Duodenal mucosa (tissue), 2 donors: ENCODE measurements around the gene DHX29.
"Not testable (repeated sequence)": the region's sequence is repeated elsewhere in the genome, so short reads cannot be mapped to it uniquely, and the experiment has no call there.

Source experiments
- H3K27ac ChIP-seq: one replicate; pipeline ENCODE4 v1.7.0; 2013; ENCODE audit warnings: low read depth, low read length
- H3K27me3 ChIP-seq, 2 donors: one replicate each; pipeline ENCODE4 v1.7.0; 2013; ENCODE audit warnings: low read length in 2 of 2, control low read depth in 1 of 2; ENCODE audit not compliant: insufficient read depth in 2 of 2, control insufficient read depth in 1 of 2
- H3K36me3 ChIP-seq, 2 donors: one replicate each; pipeline ENCODE4 v1.7.0; 2013; ENCODE audit warnings: low read length in 2 of 2, control low read depth in 1 of 2; ENCODE audit not compliant: insufficient read depth in 2 of 2, control insufficient read depth in 1 of 2
- H3K4me1 ChIP-seq, 2 donors: one replicate each; pipeline ENCODE4 v1.7.0; 2013; ENCODE audit warnings: low read length in 2 of 2, control low read depth in 1 of 2; ENCODE audit not compliant: insufficient read depth in 2 of 2, control insufficient read depth in 1 of 2
- H3K4me3 ChIP-seq, 2 donors: one replicate each; pipeline ENCODE4 v1.7.0; 2013; ENCODE audit warnings: low read length in 2 of 2, low read depth in 1 of 2
- H3K9ac ChIP-seq, 2 donors: one replicate each; pipeline ENCODE4 v1.7.0; 2013; ENCODE audit warnings: low read length in 2 of 2, low read depth in 1 of 2
- H3K9me3 ChIP-seq, 2 donors: one replicate each; pipeline ENCODE4 v1.7.0; 2013; ENCODE audit warnings: low read length in 2 of 2, control low read depth in 1 of 2; ENCODE audit not compliant: control insufficient read depth in 1 of 2

Gene DHX29

DNA sequence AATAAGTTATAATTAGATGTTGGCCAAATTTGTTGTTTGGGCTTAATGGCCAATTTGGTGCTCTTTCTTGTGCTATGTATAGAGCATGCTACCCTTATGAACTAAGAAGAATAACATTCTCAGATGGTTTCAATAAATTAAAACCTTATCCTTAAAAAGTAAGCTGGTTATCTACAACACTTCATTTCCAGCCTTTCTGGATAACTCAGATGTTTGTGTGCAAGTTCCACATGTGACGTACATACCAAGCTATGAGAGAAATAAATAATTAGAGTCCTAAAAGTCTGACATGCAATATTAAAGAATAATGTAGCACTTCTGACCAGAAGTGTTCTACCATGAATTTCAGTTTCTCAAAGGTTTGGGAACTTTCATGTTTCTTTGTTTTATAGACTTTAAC lies 12.0 kb upstream of the DHX29 start:
- Histone ChIP-seq H3K36me3 (peaks cover 3 to 4% of the 10 kb centered on the region in 2 donors), H3K9me3 (no peaks in the 10 kb centered on the region), H3K9ac (no peak overlapping the region), H3K4me1 (peaks cover 3 to 4% of the 10 kb centered on the region in 2 donors), H3K27me3 (no peaks in the 10 kb centered on the region), H3K4me3 (no peak overlapping the region), H3K27ac (no peak overlapping the region)

DNA sequence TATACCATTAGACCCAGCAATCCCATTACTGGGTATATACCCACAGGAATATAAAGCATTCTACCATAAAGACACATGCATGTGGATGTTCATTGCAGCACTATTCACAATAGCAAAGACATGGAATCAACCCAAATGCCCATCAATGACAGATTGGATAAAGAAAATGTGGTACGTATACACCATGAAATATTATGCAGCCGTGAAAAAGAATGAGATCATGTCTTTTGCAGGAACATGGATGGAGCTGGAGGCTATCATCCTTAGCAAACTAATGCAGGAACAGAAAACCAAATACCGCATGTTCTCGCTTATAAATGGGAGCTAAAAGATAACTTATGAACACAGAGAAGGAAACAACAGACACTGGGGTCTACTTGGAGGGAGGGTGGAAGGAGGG lies 10.7 kb upstream of the DHX29 start:
- peaks cover 9 to 14% of the 10 kb centered on the region in 2 donors for H3K4me1 ChIP-seq
- not testable (repeated sequence) for H3K27me3 ChIP-seq, H3K9ac ChIP-seq, H3K36me3 ChIP-seq, H3K4me3 ChIP-seq, H3K9me3 ChIP-seq, H3K27ac ChIP-seq

- Histone ChIP-seq H3K27ac (no peak overlapping the region), H3K36me3 (no peaks in the 10 kb centered on the region), H3K9me3 (no peaks in the 10 kb centered on the region), H3K27me3 (no peaks in the 10 kb centered on the region), H3K4me3 (no peak overlapping the region), H3K9ac (no peak overlapping the region), H3K4me1 (peaks cover 9 to 14% of the 10 kb centered on the region in 2 donors)
These were observed 9.3 kb upstream of the DHX29 start for GRCh38 chr5:55316837-55317236.

- peaks cover 9 to 14% of the 10 kb centered on the region in 2 donors for H3K4me1 ChIP-seq
- no peak overlapping the region for H3K4me3 ChIP-seq
- no peaks in the 10 kb centered on the region for H3K27me3 ChIP-seq
- H3K9me3 ChIP-seq: no peaks in the 10 kb centered on the region
- H3K27ac ChIP-seq: no peak overlapping the region
- H3K9ac ChIP-seq: no peak overlapping the region
- no peaks in the 10 kb centered on the region for H3K36me3 ChIP-seq
These were observed 8.8 kb upstream of the DHX29 start for GRCh38 chr5:55316289-55316688.

GRCh38 chr5:55313870-55314617 lies 6.5 kb upstream of the DHX29 start:
- H3K36me3 ChIP-seq: no peaks in the 10 kb centered on the region
- H3K27ac ChIP-seq: no peak overlapping the region
- H3K9ac ChIP-seq: no peak overlapping the region
- H3K9me3 ChIP-seq: no peaks in the 10 kb centered on the region
- peaks cover 21 to 25% of the 10 kb centered on the region in 2 donors for H3K4me1 ChIP-seq
- H3K4me3 ChIP-seq: no peak overlapping the region
- no peaks in the 10 kb centered on the region for H3K27me3 ChIP-seq

DNA sequence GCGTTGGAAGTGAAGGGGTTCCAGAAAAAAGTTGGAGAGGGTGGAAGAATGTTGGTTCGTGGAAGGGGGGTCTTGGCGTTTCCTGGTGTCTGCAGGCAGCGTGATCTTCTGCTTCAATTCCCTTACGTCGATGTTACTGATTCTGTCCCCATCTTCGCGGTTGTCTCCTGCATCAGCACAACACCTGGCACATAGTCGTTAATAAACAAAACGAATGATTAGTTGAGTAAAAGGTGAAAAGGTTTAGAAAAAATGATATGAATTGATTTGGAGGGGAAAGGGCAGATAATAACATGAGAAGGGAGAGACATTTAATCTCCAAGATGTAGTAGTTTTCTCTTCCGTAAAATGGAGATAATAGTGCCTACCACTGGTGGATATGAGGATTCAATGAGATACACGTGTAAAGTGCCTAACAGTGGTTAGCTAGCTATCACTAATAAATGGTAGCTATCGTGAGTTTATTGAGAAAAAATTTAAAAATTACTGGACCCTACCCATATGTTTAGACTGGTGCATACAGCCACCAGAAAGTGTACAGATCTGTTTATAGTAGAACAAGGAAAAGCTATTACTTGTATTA lies 851 bp upstream of the DHX29 start:
- H3K27ac ChIP-seq: peak overlapping the region; percentile 82
- no peaks in the 10 kb centered on the region for H3K36me3 ChIP-seq
- H3K4me1 ChIP-seq: peaks cover 38 to 39% of the 10 kb centered on the region in 2 donors
- peak overlapping the region; percentile 83 to 91 for H3K9ac ChIP-seq
- no peaks in the 10 kb centered on the region for H3K9me3 ChIP-seq
- H3K27me3 ChIP-seq: no peaks in the 10 kb centered on the region
- peak overlapping the region; percentile 96 to 98 for H3K4me3 ChIP-seq

- peak overlapping the region; percentile 82 for H3K27ac ChIP-seq
- H3K9ac ChIP-seq: peak overlapping the region; percentile 83 to 91
- peaks cover 38 to 39% of the 10 kb centered on the region in 2 donors for H3K4me1 ChIP-seq
- no peaks in the 10 kb centered on the region for H3K36me3 ChIP-seq
- no peaks in the 10 kb centered on the region for H3K27me3 ChIP-seq
- peak overlapping the region; percentile 96 to 98 for H3K4me3 ChIP-seq
- H3K9me3 ChIP-seq: no peaks in the 10 kb centered on the region
These were observed 682 bp downstream of the DHX29 start for GRCh38 chr5:55306641-55307382.

GRCh38 chr5:55305345-55305744 lies 2.1 kb downstream of the DHX29 start:
- Histone ChIP-seq H3K9ac (no peak overlapping the region), H3K4me3 (peak overlapping the region in 1 of 2 donors; percentile 7), H3K4me1 (peaks cover 36 to 38% of the 10 kb centered on the region in 2 donors), H3K36me3 (peaks cover 0 to 4% of the 10 kb centered on the region in 2 donors), H3K27ac (no peak overlapping the region), H3K9me3 (peaks cover 0 to 5% of the 10 kb centered on the region in 2 donors), H3K27me3 (no peaks in the 10 kb centered on the region)

DNA sequence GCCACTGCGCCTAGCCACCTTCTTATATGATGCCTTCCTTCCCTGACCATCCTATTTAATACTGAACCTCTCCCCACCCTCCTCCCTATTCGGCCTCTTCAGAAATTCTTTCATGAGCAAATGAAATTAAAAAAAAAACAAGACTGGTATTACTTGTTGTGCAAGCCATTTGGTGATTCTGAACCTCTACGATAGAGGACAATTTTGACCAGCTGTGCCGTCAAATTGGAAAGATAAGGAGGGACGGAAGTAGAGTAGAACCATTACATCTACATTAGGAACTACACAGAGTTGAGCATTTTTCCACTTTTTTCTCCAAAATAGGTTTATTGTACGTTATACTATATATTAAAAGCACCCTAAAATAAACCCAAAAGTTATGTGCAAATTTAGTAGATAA lies 2.9 kb downstream of the DHX29 start:
- H3K4me3 ChIP-seq: no peak overlapping the region
- H3K9me3 ChIP-seq: peaks cover 0 to 5% of the 10 kb centered on the region in 2 donors
- H3K36me3 ChIP-seq: peaks cover under 1 to 4% of the 10 kb centered on the region in 2 donors
- peaks cover 31 to 34% of the 10 kb centered on the region in 2 donors for H3K4me1 ChIP-seq
- H3K9ac ChIP-seq: no peak overlapping the region
- no peak overlapping the region for H3K27ac ChIP-seq
- no peaks in the 10 kb centered on the region for H3K27me3 ChIP-seq

DNA sequence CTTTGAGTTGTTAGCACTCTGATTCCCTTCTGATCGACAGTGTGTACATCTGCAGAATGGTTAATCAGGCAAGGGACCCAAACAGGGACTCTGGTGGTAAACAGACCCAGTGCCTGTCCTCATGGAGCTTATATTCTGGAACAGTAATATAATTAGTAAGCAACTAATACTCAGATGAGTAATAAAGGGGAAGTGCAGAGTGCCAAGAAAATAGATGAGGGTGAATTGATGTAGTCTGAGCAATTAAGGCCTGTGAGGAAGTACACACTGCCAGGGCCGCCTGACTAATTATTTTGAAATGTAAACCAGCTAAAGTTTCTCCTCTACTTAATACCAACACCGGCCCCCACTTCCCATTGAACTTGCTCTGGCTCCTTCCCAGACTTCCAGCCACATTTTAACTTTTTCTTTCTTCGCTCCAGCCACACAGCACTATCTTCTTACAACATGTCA lies 4.2 kb downstream of the DHX29 start:
- H3K27ac ChIP-seq: no peak overlapping the region
- H3K27me3 ChIP-seq: no peaks in the 10 kb centered on the region
- H3K36me3 ChIP-seq: peaks cover 4% of the 10 kb centered on the region in 2 donors
- H3K9me3 ChIP-seq: peaks cover 0 to 5% of the 10 kb centered on the region in 2 donors
- no peak overlapping the region for H3K4me3 ChIP-seq
- peaks cover 21 to 25% of the 10 kb centered on the region in 2 donors for H3K4me1 ChIP-seq
- no peak overlapping the region for H3K9ac ChIP-seq
